HG03060 (cell line): ENCODE data around the gene ACOXL.

ENCODE experiments used
- ATAC-seq: cut with Tn5 transposase; IDR thresholded peaks from one replicate; pipeline ENCODE4 v1.9.1; 2021; ENCODE audit warnings: low read depth, moderate number of reproducible peaks; ENCODE audit not compliant: unreplicated experiment

ACOXL gene

GRCh38 chr2:110790907-110791306 lies 58.5 kb downstream of the ACOXL start:
- no peak for ATAC-seq

DNA sequence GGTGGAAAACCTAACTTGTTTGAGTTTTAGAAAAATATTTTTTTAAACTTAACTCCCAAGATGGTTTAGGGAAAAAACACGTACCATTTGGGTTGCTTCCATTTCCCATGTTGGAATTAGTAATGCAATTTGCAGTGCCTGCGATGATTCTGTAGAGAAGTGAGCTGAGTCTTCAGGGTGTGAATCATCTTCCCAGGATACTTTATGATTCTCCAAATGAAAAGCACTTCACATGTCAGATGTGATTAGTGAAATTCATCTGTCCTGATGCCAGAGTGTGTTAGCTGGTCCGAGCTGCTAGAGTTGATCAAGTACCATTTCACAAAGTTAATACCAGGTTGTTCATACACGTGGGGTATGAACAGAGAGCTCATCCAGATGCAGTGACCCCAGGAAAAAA lies 59.1 kb downstream of the ACOXL start:
- ATAC-seq: no peak

DNA sequence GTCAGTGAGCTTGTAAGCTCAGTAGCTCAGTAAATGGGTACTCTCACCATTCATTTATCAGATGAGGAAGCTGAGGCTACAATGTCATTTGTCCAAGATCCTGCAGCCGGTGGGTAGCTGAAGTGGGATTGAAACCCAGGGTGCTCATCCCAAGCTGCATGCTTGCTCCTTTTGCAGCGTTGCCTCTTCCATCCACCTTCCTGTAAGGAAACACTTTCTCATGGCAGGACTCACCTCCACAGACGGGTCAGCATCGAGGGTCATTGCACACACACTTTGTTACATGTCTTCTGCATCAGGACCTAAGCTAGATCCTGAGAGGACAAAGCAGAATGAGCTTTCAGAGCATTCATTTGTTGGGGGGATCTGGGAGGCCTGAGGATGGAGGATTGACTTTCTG lies 60.7 kb downstream of the ACOXL start:
- ATAC-seq: no peak

DNA sequence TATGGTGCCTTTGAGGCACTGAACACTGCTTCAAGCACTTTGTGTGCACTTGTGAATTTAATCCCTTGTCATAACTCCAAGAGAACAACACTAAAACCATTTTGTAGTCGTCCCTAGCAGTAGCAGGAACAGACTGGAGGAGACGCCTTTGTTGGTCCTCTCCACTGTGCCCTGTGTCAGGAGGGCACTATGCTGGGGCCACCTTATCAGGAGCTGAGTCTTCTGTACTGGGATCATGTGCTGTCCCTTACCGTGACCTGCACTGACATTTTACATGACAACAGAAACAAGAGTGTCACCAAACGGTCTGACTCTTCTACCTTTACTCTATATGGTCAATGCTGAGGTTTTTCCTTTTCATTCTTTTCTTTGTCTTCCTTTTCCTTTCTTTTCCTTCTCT lies 62.0 kb downstream of the ACOXL start:
- no peak for ATAC-seq

DNA sequence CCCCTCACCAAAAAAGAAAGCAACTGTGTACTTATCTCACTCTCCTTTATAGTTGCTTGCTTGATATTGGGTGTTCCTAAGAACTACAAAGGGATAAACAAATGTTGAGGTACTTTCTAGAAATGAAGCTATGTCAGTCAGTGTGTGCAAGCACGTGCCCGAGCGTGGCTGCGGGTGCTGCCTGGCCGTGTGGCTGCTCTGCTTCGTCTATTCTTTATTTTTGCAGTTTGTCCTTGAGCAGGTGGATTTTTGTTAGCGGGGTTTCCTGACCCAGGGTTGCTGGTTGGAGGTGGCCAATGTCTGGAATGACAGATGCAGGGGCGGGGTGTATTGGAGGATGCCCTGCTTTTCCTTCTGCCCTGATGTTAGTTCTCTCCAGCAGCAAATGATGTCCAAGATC lies 62.6 kb downstream of the ACOXL start:
- no peak for ATAC-seq

GRCh38 chr2:110796716-110797301 lies 64.4 kb downstream of the ACOXL start:
- no peak for ATAC-seq

DNA sequence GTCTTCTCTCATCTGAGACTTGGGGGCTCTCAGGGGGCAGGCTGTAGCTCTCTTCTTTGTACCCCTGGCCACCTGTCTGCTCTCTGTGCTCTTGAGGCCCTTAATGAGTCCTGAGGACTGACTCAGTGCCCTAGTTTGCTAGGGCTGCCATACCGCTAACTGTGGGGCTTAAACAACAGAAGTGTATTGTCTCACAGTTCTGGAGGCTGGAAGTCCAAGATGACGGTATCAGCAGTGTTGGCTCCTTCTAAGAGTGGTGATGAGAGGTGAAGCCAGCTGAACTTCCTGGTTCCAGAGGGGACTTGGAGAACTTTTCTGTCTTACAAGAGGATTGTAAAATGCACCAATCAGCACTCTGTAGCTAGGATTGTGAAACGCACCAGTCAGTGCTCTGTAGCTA lies 67.0 kb downstream of the ACOXL start:
- no peak for ATAC-seq

- no peak for ATAC-seq
Observed at GRCh38 chr2:110800611-110801402, 68.4 kb downstream of the ACOXL start.

GRCh38 chr2:110802208-110802932 lies 70.0 kb downstream of the ACOXL start:
- no peak for ATAC-seq

DNA sequence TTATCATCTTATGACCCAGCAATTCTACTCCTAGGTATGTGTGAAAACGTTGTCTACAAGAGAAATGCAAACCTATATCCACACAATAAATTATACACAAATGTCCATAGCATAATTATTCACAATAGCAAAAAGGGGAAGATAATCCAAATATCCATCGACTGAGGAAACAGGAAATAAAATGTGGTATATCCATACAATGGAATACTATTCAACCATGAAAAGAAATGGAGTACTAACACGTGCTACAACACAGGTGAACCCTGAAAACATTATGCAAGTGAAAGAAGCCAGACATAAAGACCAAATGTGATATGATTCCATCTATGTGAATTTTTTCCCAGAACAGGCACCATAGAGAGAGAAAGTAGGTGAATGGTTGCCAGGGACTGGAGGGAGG lies 72.1 kb downstream of the ACOXL start:
- no peak for ATAC-seq

- ATAC-seq: no peak
Observed at GRCh38 chr2:110804915-110805314, 72.5 kb downstream of the ACOXL start.

DNA sequence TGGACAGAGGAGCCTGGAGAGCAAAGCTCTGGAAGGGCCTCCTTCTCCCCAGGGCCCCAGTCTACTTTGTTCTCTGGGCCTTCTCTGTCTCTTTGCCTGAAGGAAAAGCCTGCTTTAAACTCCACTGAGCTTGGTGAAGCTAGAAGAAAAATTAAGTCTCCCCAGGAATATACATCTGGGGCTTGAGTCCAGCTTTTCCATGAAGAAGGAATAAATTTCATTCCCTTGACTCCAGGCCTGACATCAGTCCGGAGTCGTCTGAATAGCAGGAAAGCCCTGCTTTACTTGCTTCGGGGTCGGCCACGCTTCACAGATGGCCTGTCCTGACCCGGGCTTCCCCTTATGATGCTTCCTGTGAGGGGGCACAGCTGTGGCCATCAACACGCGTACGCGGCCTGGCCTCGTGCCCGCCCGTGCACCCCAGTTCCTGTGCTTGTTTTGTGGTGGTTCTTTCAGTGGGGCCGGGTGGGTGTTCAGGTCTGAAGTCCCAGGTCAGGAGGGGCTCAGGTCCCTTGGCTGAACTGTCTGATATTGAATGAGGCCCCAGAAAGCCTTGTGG lies 73.6 kb downstream of the ACOXL start:
- ATAC-seq: no peak

- ATAC-seq: no peak
Observed at GRCh38 chr2:110807522-110807921, 75.1 kb downstream of the ACOXL start.

DNA sequence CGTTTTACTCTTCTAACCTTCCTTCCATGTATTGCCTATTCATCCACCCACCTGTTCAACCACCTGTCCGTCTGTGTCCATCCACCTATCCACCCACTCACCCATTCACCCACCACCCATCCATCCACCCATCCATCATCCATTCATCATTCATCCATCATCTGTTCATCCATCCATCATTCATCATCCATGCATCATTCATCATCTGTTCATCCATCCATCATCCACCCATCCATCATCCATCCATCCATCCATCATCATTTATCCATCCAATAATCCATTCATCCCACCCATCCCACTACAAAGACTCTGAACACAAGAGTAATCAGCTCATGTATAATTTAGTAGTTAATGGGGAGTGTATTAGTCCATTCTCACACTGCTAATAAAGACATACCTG lies 78.0 kb downstream of the ACOXL start:
- ATAC-seq: no peak

- ATAC-seq: no peak
Observed at GRCh38 chr2:110812726-110813645, 80.6 kb downstream of the ACOXL start.

DNA sequence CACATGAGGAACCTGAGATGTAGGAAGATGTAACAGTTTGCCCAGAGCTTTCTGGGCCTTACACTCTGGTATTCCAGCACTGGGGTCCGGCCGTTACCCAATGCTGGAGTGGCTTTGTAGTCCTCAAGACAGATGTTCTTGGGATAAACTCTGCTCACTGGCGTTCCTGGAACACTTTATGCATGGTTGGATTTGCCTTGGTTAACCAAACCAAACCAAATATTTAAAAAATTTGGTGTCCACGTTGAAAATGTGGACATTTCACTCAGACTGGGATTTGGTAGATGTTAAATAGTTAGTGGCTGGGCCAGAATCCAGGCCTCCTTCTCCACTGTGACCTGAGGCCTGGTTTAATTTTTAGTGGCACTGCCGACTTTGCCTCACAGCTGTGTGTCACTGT lies 81.5 kb downstream of the ACOXL start:
- no peak for ATAC-seq

DNA sequence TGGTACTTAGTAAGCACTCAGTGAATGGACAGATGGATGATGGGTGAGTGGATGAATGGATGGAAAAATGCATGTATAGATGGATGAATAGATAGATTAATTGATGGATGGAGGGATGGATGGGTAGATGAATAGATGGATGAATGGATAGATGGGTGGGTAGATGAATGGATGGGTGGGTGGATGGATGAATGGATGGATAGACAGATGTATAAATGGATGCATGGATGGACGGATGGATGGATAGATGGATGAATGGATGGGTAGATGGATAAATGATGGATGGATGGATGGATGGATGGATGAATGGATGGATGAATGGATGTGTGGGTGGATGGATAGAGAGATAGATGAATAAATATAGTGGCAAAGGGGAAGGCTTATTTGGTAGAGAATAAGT lies 83.6 kb downstream of the ACOXL start:
- no peak for ATAC-seq

GRCh38 chr2:110816404-110817365 lies 84.3 kb downstream of the ACOXL start:
- no peak for ATAC-seq

DNA sequence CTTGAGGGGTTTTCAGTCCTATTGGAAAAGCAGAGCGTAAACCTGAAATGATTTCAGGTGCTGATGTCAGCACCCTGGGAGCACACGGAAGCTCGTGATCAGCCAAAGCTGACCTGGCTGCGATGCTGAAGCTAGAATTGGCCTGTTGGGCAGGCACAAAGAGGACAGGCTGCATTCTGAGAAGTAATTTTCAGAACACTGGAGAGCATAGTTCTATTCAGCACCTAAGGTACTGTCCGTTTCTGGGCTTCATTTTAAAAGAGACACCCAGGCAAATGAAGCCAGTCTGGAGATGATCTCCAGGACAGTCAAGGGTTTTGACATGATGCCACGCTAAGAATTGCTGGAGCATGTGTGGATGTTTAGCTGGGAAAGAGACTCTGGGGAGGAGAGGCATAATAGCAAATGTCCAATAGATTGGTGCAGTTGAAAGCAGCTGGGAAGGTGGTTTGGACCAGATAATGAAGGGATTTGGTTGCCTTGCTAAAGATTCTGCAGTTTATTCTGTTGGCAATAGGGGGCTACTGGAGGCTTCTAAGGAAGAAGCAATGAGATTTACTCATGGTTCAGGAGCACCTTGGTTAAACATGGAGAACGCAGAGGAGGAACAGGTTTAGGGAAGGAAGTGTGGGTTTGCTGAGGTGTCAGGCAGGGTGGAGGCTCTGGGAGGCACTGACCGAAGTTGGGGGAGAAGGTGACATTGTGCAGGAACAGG lies 86.6 kb downstream of the ACOXL start:
- no peak for ATAC-seq
